CD4-positive, alpha-beta T cell treated with Interleukin-15 for 4 hours (primary cell): ENCODE data around the gene PRKAR1B.
"Not testable (repeated sequence)": the region's sequence is repeated elsewhere in the genome, so short reads cannot be mapped to it uniquely, and the experiment has no call there.

Experiments
- DNase-seq: peaks from one replicate; pipeline ENCODE4 v3.0.0-alpha.2; 2020; ENCODE audit warnings: low spot score

Gene PRKAR1B

GRCh38 chr7:621572-622285 is 105.4 kb downstream of the PRKAR1B start:
- DNase-seq = no peak

- no peak for DNase-seq
These were observed 106.2 kb downstream of the PRKAR1B start for GRCh38 chr7:620885-621284.

- DNase-seq = no peak
These were observed 107.0 kb downstream of the PRKAR1B start for GRCh38 chr7:620056-620455.

GRCh38 chr7:619368-619840 is 107.7 kb downstream of the PRKAR1B start:
- no peak for DNase-seq

GRCh38 chr7:618539-619367 is 108.3 kb downstream of the PRKAR1B start:
- peak; percentile 74 for DNase-seq

- no peak for DNase-seq
These were observed 109.2 kb downstream of the PRKAR1B start for GRCh38 chr7:617614-618538.

- DNase-seq = no peak
These were observed 113.5 kb downstream of the PRKAR1B start for GRCh38 chr7:613442-614140.

GRCh38 chr7:611837-612236 is 115.2 kb downstream of the PRKAR1B start:
- DNase-seq = not testable (repeated sequence)

- DNase-seq = no peak
These were observed 115.7 kb downstream of the PRKAR1B start for GRCh38 chr7:611281-611810.

GRCh38 chr7:610531-611280 is 116.4 kb downstream of the PRKAR1B start:
- peak; percentile 46 for DNase-seq

GRCh38 chr7:610141-610530 is 116.9 kb downstream of the PRKAR1B start:
- no peak for DNase-seq

- no peak for DNase-seq
These were observed 117.7 kb downstream of the PRKAR1B start for GRCh38 chr7:609365-609764.

GRCh38 chr7:608954-609353 is 118.1 kb downstream of the PRKAR1B start:
- no peak for DNase-seq

GRCh38 chr7:608361-608760 is 118.7 kb downstream of the PRKAR1B start:
- DNase-seq = no peak

GRCh38 chr7:607938-608337 is 119.1 kb downstream of the PRKAR1B start:
- DNase-seq = no peak

GRCh38 chr7:605661-606450 is 121.2 kb downstream of the PRKAR1B start:
- DNase-seq = no peak

- peak; percentile 53 for DNase-seq
These were observed 122.1 kb downstream of the PRKAR1B start for GRCh38 chr7:604884-605531.

GRCh38 chr7:604001-604883 is 122.8 kb downstream of the PRKAR1B start:
- DNase-seq = peak; percentile 96
